ENCODE results near the gene TTLL5. TPM values are rescaled to one million over a fixed set of nuclear protein-coding genes. Genes with fewer than 3 reads are reported as not detected.

TTLL5 gene
- polyA plus RNA-seq, 2 of the 4 experiments (the other 2 are of a cell fraction), result 18.8 to 23.7 TPM

DNA sequence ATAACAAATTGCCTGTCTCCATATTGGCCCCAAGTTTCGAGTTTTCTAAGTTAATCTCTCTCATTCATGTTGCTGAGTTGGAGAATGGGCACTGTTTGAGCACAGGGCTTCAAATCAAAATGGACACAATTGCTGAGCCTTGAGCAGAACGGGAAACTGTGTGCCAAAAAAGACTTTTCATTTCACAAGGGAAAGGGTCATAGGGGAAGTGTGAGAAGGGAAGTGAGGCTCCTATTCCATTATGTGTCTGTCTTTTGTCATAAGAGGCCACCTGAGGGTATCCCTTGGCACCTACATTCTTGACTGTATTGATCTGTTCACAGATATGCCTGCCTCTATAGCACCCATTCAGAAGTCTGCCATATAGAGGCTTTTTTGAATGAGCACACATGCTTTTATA, 59.1 kb downstream of the TTLL5 start:
- TF ChIP-seq RCOR1 (IDR thresholded peaks at IDR 0.05; ENCODE audit: low read depth, low read length) (no peak), NR3C1 (IDR thresholded peaks at IDR 0.05) (no peak)
- ATAC-seq (no peak), FAIRE-seq (no peak), DNase-seq (ENCODE audit: low read depth in 1 of 2, low spot score in 1 of 2) (no peak)
- CTCF ChIA-PET, result interaction anchor here (0.6 to 3.1 kb wide), 4 partner anchors 10 to 262 kb away, joined by 3 to 28 read pairs (median 6); partner anchors contain the start of gene TGFB3
- POLR2A ChIA-PET, result no interaction called here
- Histone ChIP-seq H3K9me3 (no peaks in the 10 kb centered on the region), H3K4me1 (peaks cover 15% of the 10 kb centered on the region), H3K4me2 (no peak overlapping the region), H3K4me3 (no peak overlapping the region), H3K27ac (no peak overlapping the region)
- 78% methylated on average over 2 of the region's 2 CpGs for WGBS (ENCODE audit: missing lambda C conversion rate)

DNA sequence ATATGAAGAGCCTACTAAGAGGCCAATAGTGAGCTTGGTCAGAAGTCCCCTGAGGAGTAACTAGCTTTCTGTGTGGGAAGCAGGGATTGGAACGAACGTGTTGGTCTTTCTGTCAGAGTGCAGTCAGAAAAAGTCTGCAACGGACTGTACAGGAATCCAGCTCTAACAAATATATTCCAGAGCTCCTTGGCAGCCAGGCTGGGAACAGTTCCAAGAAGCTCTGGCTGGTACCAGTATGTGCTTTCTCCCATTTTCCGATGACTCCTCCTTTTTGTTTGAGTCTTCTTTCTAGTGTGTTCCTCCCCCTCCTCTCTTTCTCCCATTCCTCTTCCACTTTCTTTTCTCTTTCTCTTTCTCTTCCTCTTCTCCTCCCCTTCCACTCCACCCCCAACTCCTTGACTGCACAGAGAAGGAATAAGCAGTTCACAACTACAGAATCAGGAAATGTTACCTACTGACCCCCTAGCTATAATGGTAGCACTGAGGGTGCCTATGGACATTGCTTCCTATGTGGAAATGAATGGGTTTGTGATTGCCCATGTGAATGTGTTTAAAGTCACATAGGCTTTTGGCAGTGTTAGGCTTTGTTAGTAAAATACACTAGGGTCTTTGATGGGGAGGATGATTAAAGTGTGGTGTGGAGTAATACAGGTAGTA, 59.9 kb downstream of the TTLL5 start:
- no peak for TF ChIP-seq ZNF302 (CRISPR knock-in tag; IDR thresholded peaks at IDR 0.05)
- TF ChIP-seq, protein P1, sequence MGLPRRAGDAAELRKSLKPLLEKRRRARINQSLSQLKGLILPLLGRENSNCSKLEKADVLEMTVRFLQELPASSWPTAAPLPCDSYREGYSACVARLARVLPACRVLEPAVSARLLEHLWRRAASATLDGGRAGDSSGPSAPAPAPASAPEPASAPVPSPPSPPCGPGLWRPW (IDR thresholded peaks at IDR 0.05), result no peak
- TF ChIP-seq RAD21 (conservative IDR thresholded peaks at IDR 0.05 in 1 of 2, IDR thresholded peaks at IDR 0.05 in 1 of 2), result no peak
- TF ChIP-seq HEYL (CRISPR knock-in tag; IDR thresholded peaks at IDR 0.05), result no peak
- TF ChIP-seq HOXB13 (CRISPR knock-in tag; IDR thresholded peaks at IDR 0.05; ENCODE audit: low read depth), result no peak
- TF ChIP-seq KDM1A (IDR thresholded peaks at IDR 0.05; ENCODE audit: low read depth), result no peak
- no peak for TF ChIP-seq POLR2A (IDR thresholded peaks at IDR 0.05; ENCODE audit: low read length)
- no peak for TF ChIP-seq HOXA7 (CRISPR knock-in tag; IDR thresholded peaks at IDR 0.05)
- TF ChIP-seq CHD4 (IDR thresholded peaks at IDR 0.05; ENCODE audit: borderline replicate concordance), result no peak
- TF ChIP-seq FOSB (CRISPR knock-in tag; IDR thresholded peaks at IDR 0.05), result no peak
- TF ChIP-seq, protein P2, sequence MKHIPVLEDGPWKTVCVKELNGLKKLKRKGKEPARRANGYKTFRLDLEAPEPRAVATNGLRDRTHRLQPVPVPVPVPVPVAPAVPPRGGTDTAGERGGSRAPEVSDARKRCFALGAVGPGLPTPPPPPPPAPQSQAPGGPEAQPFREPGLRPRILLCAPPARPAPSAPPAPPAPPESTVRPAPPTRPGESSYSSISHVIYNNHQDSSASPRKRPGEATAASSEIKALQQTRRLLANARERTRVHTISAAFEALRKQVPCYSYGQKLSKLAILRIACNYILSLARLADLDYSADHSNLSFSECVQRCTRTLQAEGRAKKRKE (CRISPR knock-in tag; IDR thresholded peaks at IDR 0.05; ENCODE audit: low read depth), result no peak
- TF ChIP-seq HOXB5 (CRISPR knock-in tag; IDR thresholded peaks at IDR 0.05), result no peak
- TF ChIP-seq RARB (CRISPR knock-in tag; IDR thresholded peaks at IDR 0.05), result no peak
- TF ChIP-seq MAFK (IDR thresholded peaks at IDR 0.05; ENCODE audit: partially characterized antibody), result no peak
- TF ChIP-seq CBX2 (IDR thresholded peaks at IDR 0.05; ENCODE audit: borderline replicate concordance, low read depth), result no peak
- TF ChIP-seq, protein P3, sequence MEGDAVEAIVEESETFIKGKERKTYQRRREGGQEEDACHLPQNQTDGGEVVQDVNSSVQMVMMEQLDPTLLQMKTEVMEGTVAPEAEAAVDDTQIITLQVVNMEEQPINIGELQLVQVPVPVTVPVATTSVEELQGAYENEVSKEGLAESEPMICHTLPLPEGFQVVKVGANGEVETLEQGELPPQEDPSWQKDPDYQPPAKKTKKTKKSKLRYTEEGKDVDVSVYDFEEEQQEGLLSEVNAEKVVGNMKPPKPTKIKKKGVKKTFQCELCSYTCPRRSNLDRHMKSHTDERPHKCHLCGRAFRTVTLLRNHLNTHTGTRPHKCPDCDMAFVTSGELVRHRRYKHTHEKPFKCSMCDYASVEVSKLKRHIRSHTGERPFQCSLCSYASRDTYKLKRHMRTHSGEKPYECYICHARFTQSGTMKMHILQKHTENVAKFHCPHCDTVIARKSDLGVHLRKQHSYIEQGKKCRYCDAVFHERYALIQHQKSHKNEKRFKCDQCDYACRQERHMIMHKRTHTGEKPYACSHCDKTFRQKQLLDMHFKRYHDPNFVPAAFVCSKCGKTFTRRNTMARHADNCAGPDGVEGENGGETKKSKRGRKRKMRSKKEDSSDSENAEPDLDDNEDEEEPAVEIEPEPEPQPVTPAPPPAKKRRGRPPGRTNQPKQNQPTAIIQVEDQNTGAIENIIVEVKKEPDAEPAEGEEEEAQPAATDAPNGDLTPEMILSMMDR (IDR thresholded peaks at IDR 0.05), result no peak
- TF ChIP-seq SREBF2 (IDR thresholded peaks at IDR 0.05), result no peak
- Histone ChIP-seq H3K27ac (no peak overlapping the region), H3K4me1 (peaks cover 7% of the 10 kb centered on the region), H3K9me3 (no peaks in the 10 kb centered on the region), H3K4me3 (no peak overlapping the region), H3K4me2 (no peak overlapping the region)
- CTCF ChIA-PET, result interaction anchor here (1.1 to 3.1 kb wide), 3 partner anchors 11 to 261 kb away, joined by 3 to 28 read pairs (median 8); partner anchors contain the start of gene TGFB3
- no peak for DNase-seq (ENCODE audit: low read depth in 1 of 2, low spot score in 1 of 2)
- POLR2A ChIA-PET, result no interaction called here
- 70% methylated on average over 4 of the region's 4 CpGs for WGBS (ENCODE audit: missing lambda C conversion rate)
- FAIRE-seq, result no peak
- no peak for ATAC-seq

DNA sequence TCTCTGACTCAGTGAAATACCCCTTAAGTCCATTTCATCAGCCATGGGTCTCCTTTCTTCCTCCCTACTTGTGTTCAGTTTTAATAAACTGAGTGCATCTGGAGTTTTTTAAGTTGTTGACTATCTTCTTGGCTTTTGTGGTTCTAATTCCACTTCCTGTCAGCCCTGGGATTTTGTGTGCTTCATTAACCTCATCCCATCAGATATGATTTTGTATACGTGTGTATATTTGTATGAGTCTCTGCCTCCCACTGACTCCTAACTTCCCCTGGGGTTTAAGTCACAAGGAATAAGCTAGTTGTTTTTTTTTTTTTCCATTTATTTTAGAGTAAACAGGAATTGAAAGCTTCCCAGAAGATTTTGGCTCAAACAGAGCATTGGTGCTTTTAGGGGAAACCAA, 62.7 kb downstream of the TTLL5 start:
- FAIRE-seq (no peak), DNase-seq (ENCODE audit: low read depth in 1 of 2, low spot score in 1 of 2) (no peak), ATAC-seq (no peak)
- no peak overlapping the region for H3K4me3 ChIP-seq
- CTCF ChIA-PET, result interaction anchor here (1.5 to 2.6 kb wide), 2 partner anchors 256 to 259 kb away, joined by 5 to 9 read pairs; partner anchors contain the start of gene TGFB3
- H3K9me3 ChIP-seq, result peaks cover 8% of the 10 kb centered on the region
- 95% methylated on average over 1 of the region's 1 CpG for WGBS (ENCODE audit: missing lambda C conversion rate)
- H3K27ac ChIP-seq, result no peak overlapping the region
- H3K4me2 ChIP-seq, result no peak overlapping the region
- POLR2A ChIA-PET, result no interaction called here
- no peaks in the 10 kb centered on the region for H3K4me1 ChIP-seq
- no peak for TF ChIP-seq TP53 (CRISPR knock-in tag; IDR thresholded peaks at IDR 0.05)
- TF ChIP-seq, protein P4, sequence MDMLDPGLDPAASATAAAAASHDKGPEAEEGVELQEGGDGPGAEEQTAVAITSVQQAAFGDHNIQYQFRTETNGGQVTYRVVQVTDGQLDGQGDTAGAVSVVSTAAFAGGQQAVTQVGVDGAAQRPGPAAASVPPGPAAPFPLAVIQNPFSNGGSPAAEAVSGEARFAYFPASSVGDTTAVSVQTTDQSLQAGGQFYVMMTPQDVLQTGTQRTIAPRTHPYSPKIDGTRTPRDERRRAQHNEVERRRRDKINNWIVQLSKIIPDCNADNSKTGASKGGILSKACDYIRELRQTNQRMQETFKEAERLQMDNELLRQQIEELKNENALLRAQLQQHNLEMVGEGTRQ (IDR thresholded peaks at IDR 0.05), result no peak
- TF ChIP-seq, protein P5, sequence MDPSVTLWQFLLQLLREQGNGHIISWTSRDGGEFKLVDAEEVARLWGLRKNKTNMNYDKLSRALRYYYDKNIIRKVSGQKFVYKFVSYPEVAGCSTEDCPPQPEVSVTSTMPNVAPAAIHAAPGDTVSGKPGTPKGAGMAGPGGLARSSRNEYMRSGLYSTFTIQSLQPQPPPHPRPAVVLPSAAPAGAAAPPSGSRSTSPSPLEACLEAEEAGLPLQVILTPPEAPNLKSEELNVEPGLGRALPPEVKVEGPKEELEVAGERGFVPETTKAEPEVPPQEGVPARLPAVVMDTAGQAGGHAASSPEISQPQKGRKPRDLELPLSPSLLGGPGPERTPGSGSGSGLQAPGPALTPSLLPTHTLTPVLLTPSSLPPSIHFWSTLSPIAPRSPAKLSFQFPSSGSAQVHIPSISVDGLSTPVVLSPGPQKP (IDR thresholded peaks at IDR 0.05; ENCODE audit: low read depth, low read length), result no peak
- no peak for TF ChIP-seq HOXB13 (CRISPR knock-in tag; IDR thresholded peaks at IDR 0.05; ENCODE audit: low read depth)

Data from A549 (cell line).